ENCODE measurements around the gene C12orf75.

Gene C12orf75

GRCh38 chr12:105413911-105414487, 83.5 kb downstream of the C12orf75 start:
- no peak for DNase-seq (ENCODE audit: low read depth in 1 of 2, low spot score in 1 of 2)

- no peak for DNase-seq (ENCODE audit: low read depth in 1 of 2, low spot score in 1 of 2)
Observed at GRCh38 chr12:105417732-105418131, 87.2 kb downstream of the C12orf75 start.

- DNase-seq (ENCODE audit: low read depth in 1 of 2, low spot score in 1 of 2), result no peak
Observed at GRCh38 chr12:105418229-105418628, 87.7 kb downstream of the C12orf75 start.

- no peak for DNase-seq (ENCODE audit: low read depth in 1 of 2, low spot score in 1 of 2)
Observed at GRCh38 chr12:105418821-105419291, 88.4 kb downstream of the C12orf75 start.

- DNase-seq (ENCODE audit: low read depth in 1 of 2, low spot score in 1 of 2), result no peak
Observed at GRCh38 chr12:105419606-105420005, 89.1 kb downstream of the C12orf75 start.

- no peak for DNase-seq (ENCODE audit: low read depth in 1 of 2, low spot score in 1 of 2)
Observed at GRCh38 chr12:105420046-105420445, 89.6 kb downstream of the C12orf75 start.

- DNase-seq (ENCODE audit: low read depth in 1 of 2, low spot score in 1 of 2), result peak in 1 of 2 donors; percentile 39
Observed at GRCh38 chr12:105420659-105421240, 90.3 kb downstream of the C12orf75 start.
